ENCODE results near the gene DPP7. TPM values are rescaled to one million over a fixed set of nuclear protein-coding genes. Genes with fewer than 3 reads are reported as not detected.

Gene DPP7
- total RNA-seq, 1 donor from 2014 or later = 6.1 TPM

GRCh38 chr9:137134191-137134590 is 19.7 kb upstream of the DPP7 start:
- Mint-ChIP-seq H3K36me3 (ENCODE audit: low read depth, unreplicated experiment) (no peaks in the 10 kb centered on the region), H3K4me1 (ENCODE audit: unreplicated experiment) (no peaks in the 10 kb centered on the region), H3K9me3 (ENCODE audit: unreplicated experiment) (no peaks in the 10 kb centered on the region), H3K27me3 (ENCODE audit: unreplicated experiment) (peaks cover 17% of the 10 kb centered on the region), H3K4me3 (ENCODE audit: unreplicated experiment) (no peak overlapping the region), H3K27ac (ENCODE audit: unreplicated experiment) (no peak overlapping the region)
- DNase-seq (ENCODE audit: low spot score) = no peak
- TF ChIP-seq CTCF (IDR thresholded peaks at IDR 0.05; ENCODE audit: unreplicated experiment) = no peak

GRCh38 chr9:137130176-137130755 is 15.7 kb upstream of the DPP7 start:
- peaks cover 5% of the 10 kb centered on the region for H3K27me3 Mint-ChIP-seq (ENCODE audit: unreplicated experiment)

DNA sequence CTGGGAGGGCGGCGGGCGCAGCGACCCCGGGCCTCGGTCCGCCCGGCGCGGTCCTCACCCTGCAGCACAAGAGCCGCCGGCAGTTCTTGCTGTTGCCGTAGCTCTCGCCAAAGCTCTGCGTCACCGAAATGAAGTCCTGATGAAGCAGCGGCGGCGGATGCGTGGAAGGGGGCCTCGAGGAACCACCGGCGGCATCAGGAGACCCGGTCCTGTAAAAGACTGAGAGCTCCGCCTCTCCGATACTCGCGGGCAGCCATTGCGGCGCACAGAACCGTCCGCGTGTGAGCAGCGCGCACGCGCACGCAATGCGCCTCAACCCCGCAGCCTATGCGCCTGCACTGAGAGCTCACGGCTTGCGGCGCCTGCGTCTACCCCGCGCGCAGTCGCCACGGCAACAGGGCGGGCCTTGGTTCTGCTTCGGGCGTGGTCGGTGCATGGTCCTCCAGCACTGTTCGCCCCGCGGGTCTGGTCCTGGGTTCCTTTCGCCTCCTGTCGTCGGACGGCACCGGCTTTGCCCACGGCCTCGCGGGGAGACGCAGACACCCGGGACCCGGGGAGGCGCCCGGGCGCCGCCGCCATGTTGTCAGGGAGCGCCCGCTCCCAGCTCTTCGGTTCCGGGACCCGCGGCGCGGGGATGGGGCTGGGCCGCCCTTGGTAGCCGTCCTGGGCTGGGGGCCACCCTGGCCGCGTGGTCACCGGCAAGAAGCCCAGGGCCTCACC is 15.1 kb upstream of the DPP7 start:
- Mint-ChIP-seq H3K36me3 (ENCODE audit: low read depth, unreplicated experiment) (no peaks in the 10 kb centered on the region), H3K27ac (ENCODE audit: unreplicated experiment) (no peak overlapping the region), H3K9me3 (ENCODE audit: unreplicated experiment) (no peaks in the 10 kb centered on the region), H3K4me3 (ENCODE audit: unreplicated experiment) (peak overlapping the region; percentile 89), H3K4me1 (ENCODE audit: unreplicated experiment) (peaks cover 21% of the 10 kb centered on the region), H3K27me3 (ENCODE audit: unreplicated experiment) (peaks cover 5% of the 10 kb centered on the region)
- DNase-seq (ENCODE audit: low spot score) = peak; percentile 83
- TF ChIP-seq CTCF (IDR thresholded peaks at IDR 0.05; ENCODE audit: unreplicated experiment) = no peak

More at GRCh38 chr9:137130176-137130755, 15.7 kb upstream of the DPP7 start:
- Mint-ChIP-seq H3K4me3 (ENCODE audit: unreplicated experiment) (peak overlapping the region; percentile 93), H3K4me1 (ENCODE audit: unreplicated experiment) (peaks cover 21% of the 10 kb centered on the region), H3K27ac (ENCODE audit: unreplicated experiment) (no peak overlapping the region), H3K36me3 (ENCODE audit: low read depth, unreplicated experiment) (no peaks in the 10 kb centered on the region), H3K9me3 (ENCODE audit: unreplicated experiment) (no peaks in the 10 kb centered on the region)
- no peak for TF ChIP-seq CTCF (IDR thresholded peaks at IDR 0.05; ENCODE audit: unreplicated experiment)
- no peak for DNase-seq (ENCODE audit: low spot score)

GRCh38 chr9:137128862-137129455 is 14.4 kb upstream of the DPP7 start:
- Mint-ChIP-seq H3K4me1 (ENCODE audit: unreplicated experiment) (peaks cover 21% of the 10 kb centered on the region), H3K9me3 (ENCODE audit: unreplicated experiment) (no peaks in the 10 kb centered on the region), H3K4me3 (ENCODE audit: unreplicated experiment) (peak overlapping the region; percentile 89), H3K27me3 (ENCODE audit: unreplicated experiment) (peaks cover 5% of the 10 kb centered on the region), H3K36me3 (ENCODE audit: low read depth, unreplicated experiment) (no peaks in the 10 kb centered on the region), H3K27ac (ENCODE audit: unreplicated experiment) (peak overlapping the region; percentile 70)
- DNase-seq (ENCODE audit: low spot score) = no peak
- no peak for TF ChIP-seq CTCF (IDR thresholded peaks at IDR 0.05; ENCODE audit: unreplicated experiment)
